ENCODE data around the gene PCGF3.

DNA sequence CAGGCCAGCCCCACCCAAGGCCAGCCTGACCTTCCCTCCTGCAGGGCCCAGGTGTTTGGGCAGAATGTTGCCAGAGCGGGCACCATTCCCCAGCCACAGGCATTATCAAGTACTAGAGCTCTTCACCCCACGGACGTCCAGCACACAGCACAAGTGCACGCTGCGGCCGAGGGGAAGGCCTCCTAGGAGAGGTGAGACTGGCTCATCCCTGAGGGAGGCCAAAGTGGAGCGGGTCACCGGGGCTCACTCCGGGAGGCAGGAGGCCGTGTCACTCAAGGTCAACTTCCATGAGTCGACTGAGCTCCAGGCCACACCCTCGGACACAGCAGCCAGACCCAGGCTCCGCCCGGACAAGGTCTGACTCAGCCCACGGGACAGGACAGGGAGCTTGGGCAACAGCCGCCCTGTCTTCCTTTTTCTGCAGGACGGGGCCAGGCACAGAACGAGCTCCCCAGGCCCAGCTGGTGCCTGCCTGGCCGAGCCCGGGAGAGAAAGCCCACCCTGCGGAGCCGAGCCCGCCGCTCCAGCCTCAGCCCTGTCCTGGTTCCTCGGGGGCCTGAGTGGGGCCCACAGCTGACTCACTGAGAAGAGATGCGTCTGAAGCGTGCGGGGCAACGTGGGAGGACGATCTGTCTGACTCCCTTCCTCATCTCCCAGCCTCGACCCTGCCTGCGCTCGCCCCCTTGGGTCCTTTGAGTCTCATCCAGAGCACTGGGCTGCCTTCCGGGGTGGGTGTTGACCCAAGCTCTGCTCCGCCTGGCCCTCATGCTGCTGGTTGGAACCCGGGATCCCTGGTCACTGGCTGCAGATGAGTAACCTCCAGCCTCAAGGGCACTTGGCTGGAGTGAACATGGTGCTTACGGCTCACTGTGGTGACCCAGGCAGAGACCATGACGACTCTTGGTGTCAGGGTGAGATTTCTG is 18.3 kb upstream of the PCGF3 start:
- TF ChIP-seq POLR2A (IDR thresholded peaks at IDR 0.05; ENCODE audit: low read length) (no peak), GATA1 (IDR thresholded peaks at IDR 0.05; ENCODE audit: low read depth, low read length) (no peak)

Measured in erythroblast (primary cell).